HCT116 (cell line): ENCODE measurements around the gene ADAMTS13.

ENCODE experiments used
- ATF3 ChIP-seq: IDR thresholded peaks from 2 replicates; pipeline ENCODE4 v1.6.1; 2012
- CEBPB ChIP-seq: IDR thresholded peaks from 2 replicates; pipeline ENCODE4 v1.6.1; 2012; ENCODE audit warnings: low read depth
- CTCF ChIP-seq, 3 experiments: fragments of 200-600 bp in 1 of 3; sonication (generic) in 1 of 3; IDR thresholded peaks in 2 of 3; conservative IDR thresholded peaks in 1 of 3; 2 replicates each; pipeline ENCODE4 v1.5.1; 2012 to 2017; ENCODE audit warnings: low read depth in 2 of 3, low read length in 2 of 3, antibody characterized with exemption in 1 of 3, borderline replicate concordance in 1 of 3, control low read depth in 1 of 3, mild to moderate bottlenecking in 1 of 3, mixed read lengths in 1 of 3, mixed run types in 1 of 3, moderate library complexity in 1 of 3; ENCODE audit not compliant: insufficient read depth in 1 of 3
- EZH2 ChIP-seq: fragments of 200-600 bp; sonication (generic); IDR thresholded peaks from 2 replicates; pipeline ENCODE4 v1.6.1; 2017; ENCODE audit warnings: antibody characterized with exemption, mixed run types
- FOSL1 ChIP-seq: IDR thresholded peaks from 2 replicates; pipeline ENCODE4 v1.6.1; 2012; ENCODE audit warnings: low read depth
- JUND ChIP-seq: IDR thresholded peaks from 2 replicates; pipeline ENCODE4 v1.6.1; 2012
- POLR2A ChIP-seq: IDR thresholded peaks from 2 replicates; pipeline ENCODE4 v1.7.0; 2011; ENCODE audit warnings: borderline replicate concordance; ENCODE audit not compliant: insufficient read depth, insufficient read length; ENCODE audit errors: extremely low read depth
- POLR2AphosphoS5 ChIP-seq: IDR thresholded peaks from 2 replicates; pipeline ENCODE4 v1.6.1; 2011; ENCODE audit warnings: mild to moderate bottlenecking, low read depth, low read length, moderate library complexity
- SIN3A ChIP-seq: IDR thresholded peaks from 2 replicates; pipeline ENCODE4 v1.6.1; 2012; ENCODE audit warnings: low read depth
- YY1 ChIP-seq: IDR thresholded peaks from 2 replicates; pipeline ENCODE4 v1.6.1; 2011; ENCODE audit warnings: low read length, low read depth, moderate library complexity, mild to moderate bottlenecking; ENCODE audit not compliant: insufficient replicate concordance; ENCODE audit errors: extremely low read depth
- ZFX ChIP-seq: fragments of 450-650 bp; IDR thresholded peaks from 2 replicates; pipeline ENCODE4 v1.6.1; 2017
- TF ChIP-seq, protein P1 (sequence below): IDR thresholded peaks from 2 replicates; pipeline ENCODE4 v1.6.1; 2012

GRCh38 chr9:133455936-133456335 is 33.8 kb downstream of the ADAMTS13 start:
- TF ChIP-seq EZH2 (no peak), CTCF (IDR thresholded peaks at IDR 0.05 in 2 of 3, conservative IDR thresholded peaks at IDR 0.05 in 1 of 3; ENCODE audit: borderline replicate concordance in 1 of 3, insufficient read depth in 1 of 3, low read depth in 2 of 3, low read length in 2 of 3) (no peak), ZFX (no peak), POLR2A (no peak), POLR2AphosphoS5 (no peak), CEBPB (no peak), JUND (no peak), YY1 (no peak), SIN3A (no peak), ATF3 (no peak), FOSL1 (no peak)
- TF ChIP-seq, protein P1, sequence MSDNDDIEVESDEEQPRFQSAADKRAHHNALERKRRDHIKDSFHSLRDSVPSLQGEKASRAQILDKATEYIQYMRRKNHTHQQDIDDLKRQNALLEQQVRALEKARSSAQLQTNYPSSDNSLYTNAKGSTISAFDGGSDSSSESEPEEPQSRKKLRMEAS: no peak
